Hematopoietic multipotent progenitor cell (in vitro differentiated cells): ENCODE data around the gene TSC22D1. TPM values are rescaled to one million over a fixed set of nuclear protein-coding genes. Genes with fewer than 3 reads are reported as not detected.
A peak's percentile ranks its signal among the peaks of the same experiment; 100 is the strongest.
"Not testable (repeated sequence)": the region's sequence is repeated elsewhere in the genome, so short reads cannot be mapped to it uniquely, and the experiment has no call there.

Source experiments
- DNase-seq, 3 donors: peaks; one replicate each; pipeline ENCODE4 v3.0.0-alpha.2; 2011 to 2015; ENCODE audit warnings: low read depth in 2 of 3, low spot score in 2 of 3
- total RNA-seq: library from RNA; depleted of rRNA; stranded (reverse); fragments of >200 nt; gene quantifications from one replicate; pipeline ENCODE4 v1.2.3, GENCODE V29; 2012

Gene TSC22D1
- total RNA-seq, 1 donor, result 144 TPM

DNA sequence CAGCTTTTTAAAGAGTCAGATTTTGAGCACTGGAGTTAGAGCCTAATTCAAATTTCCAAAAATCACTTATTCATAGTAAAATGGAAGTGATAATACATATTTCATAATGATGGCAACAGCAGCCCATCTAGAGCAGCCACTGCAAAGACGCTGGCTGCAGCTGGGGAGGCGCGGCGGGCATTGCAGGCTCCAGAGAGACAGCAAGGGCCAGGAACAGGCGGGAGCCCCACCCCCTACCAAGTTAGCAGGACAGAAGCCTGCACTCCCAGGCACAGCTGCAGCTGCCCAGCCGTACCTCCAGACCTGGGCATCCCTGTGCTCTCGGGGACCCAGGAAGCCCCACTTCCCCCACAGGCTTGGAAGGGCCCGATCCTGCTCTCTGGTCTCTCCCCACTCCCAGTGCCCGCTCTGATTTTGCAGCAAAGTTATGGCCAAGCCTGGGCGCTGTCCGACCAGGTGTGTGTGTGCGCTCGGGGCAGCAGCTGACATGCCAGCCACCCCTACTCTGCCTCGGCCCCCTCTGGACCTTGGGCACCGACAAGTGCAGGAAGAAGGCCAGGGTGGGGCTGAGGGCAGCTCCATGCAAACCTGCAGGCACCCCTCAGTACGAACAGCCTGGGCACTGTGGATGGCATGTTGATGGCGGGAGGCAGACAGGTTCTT is 117.7 kb downstream of the TSC22D1 start:
- DNase-seq, result no peak

DNA sequence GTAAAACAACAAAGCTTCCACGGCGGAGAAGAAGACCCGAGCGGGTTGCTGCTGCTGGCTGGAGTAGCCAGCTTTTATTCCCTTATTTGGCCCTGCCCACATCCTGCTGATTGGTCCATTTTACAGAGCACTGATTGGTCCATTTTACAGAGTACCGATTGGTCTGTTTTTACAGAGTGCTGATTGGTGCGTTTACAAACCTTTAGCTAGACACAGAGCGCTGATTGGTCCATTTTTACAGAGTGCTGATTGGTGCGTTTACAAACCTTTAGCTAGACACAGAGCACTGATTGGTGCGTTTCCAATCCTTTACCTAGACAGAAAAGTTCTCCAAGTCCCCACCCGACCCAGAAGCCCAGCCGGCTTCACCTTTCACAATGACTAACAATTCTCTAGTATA is 119.9 kb downstream of the TSC22D1 start:
- DNase-seq, result not testable (repeated sequence)

DNA sequence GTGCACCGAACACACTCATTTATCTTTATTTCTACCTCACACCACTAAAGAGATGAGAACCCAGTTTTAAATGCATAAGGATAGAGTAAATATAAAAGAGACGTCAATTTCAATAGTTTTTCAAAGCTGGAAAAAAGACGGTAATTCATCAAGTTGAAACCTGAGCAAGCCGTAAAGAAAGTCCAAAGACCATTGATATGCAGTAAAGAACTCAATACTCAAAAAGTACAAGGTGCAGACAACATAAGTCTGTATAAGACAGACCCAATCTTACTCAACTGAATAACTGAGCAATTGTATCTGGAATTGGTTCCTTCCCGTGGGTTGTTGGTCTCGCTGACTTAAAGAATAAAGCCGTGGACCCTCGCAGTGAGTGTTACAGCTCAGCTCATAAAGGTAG is 120.4 kb downstream of the TSC22D1 start:
- DNase-seq, result no peak

DNA sequence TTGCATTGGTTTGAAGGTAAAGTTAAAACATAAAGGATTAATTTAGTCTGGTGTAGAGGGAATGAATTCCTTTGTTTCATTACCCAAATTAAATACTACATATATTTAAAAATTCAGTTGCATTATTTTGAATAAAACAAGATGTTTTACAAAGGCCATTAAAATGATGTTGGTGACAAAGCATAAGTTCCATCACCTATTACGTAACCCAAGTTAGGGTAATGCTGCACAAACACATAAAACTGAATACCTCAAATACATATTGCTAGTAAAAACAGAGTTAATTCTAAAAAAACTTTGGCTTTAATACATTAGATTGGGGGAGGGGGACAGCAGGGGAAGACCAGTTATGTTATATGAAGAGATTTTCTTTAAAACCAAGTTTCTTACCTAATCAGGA is 122.2 kb downstream of the TSC22D1 start:
- DNase-seq, result no peak

DNA sequence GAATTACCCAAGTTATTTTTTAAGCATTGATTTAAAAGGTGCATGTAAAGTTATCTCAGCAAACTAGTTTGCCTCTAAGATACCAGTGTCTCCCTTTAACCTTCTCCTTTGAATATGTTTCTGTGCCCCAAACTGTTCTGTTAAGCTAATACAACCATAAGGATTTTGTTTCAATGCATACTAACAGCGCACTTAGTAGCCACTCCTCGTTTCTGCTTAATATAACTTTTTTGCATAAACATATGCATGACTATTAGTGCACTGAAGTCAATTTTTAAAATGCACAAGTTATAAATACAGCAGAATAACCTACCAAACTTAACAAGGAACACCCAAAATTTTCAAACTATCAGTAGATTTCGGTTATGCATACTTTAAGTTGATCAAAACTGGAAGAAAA is 123.1 kb downstream of the TSC22D1 start:
- no peak for DNase-seq

DNA sequence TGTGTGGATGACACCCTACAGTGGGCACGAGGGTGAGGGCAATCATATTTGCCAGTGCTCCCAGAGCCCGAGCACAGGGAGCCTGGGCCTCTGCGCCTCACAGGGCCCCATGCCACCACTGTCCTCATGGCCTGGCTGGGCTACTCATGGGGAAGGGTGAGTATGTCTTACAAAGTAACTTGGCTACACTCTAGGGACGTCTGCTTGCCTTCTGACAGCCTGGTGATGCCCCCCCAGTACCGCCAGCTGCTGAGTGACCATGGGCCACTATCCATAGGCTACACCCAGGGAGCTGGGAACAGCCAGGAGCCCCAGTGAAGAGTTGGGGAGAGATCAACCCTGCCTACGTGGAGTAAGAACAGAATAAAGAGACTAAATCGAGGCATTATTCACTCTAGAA is 123.7 kb downstream of the TSC22D1 start:
- no peak for DNase-seq

DNA sequence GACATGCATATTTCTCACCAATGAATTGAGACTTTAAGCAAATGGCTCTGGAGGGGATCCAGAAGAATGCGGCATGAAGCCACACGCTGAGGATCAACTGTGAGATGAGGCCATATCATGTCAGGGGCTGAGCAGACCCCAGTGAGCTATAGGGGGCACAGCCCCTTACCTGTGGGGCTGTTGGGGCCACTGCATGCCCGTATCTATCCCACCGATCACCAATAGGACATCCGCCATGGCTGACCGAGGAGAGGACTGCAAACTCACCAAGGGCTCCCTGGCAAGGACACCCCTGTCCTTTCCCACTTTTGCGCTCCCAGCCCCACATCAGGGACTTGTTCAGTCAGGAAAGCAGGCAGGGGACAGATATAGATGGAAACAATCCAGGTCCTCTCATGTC is 124.5 kb downstream of the TSC22D1 start:
- no peak for DNase-seq

DNA sequence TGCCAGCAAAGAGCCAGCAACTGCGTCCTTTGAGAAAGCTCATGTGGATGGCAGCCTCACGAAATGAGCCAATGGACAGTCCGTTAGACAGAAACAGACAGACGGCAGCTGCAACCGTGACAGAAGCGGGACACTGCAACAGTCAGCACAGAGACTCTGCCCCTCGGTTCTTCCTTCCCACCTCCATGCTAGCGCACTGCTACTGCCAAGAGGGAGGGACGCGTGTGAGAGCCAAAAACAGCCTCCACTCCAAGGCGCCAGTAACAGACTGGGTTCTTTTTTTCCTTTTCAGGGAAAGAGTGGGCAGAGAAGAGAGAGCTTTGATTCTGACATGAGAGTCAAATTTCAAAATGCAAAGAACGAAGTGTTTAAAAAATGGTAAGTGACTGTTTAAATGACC is 125.0 kb downstream of the TSC22D1 start:
- no peak for DNase-seq

DNA sequence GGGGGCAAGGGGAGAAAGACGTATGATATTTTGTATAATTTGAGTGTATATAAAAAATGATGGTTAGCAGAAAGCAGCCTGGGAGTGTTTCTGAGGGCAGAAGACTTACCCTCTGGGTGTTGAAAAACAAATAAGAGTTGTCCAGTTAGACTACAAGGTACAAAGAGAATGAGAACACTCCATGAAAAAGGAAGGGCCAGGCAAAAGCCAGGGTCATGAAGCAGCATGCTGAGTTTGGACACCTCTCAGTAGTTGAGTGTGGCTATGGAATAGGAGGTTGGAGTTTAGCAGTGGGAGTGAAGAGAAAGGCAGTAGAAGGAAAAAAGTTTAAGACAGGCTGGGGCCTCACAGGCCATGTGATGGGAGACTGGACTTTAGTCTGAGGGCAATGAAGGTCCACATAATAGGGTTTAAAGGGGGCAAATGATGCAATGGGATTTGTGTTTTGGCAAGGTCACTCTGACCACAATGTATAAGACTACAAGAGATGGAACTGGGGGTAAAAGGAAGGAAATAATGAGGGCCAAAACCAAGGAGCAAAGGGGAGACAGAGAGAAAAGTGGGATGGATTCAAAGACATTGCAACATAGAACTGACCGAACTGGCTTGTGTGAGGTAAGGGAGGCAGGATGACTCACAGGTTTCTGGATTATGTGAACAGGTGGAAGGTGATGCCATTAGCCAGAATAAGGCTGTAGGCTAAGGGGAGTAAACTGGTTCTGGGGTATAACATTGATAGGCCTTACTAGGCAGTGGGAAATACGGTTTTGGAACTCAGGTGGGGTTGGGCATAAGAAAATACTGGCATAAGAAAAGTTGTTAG is 125.9 kb downstream of the TSC22D1 start:
- no peak for DNase-seq

DNA sequence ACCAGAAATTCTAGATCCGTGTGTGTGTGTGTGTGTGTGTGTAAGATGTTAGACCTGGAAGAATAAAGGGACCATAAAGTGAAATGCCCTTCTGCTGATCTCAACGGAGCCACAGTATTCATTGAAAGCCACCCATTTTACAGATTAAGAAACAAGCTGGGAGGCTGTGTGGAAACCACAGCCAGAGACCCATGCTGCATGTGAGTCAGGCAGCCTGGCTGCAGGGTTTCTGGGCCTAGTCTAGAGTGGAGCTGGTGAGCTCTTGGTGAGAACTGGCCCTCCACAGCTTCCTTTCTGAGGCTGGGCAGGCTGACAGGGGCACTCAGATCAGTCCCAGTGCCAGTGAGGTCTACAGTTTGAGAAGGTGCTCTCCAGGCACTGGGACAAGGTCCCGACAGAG is 127.3 kb downstream of the TSC22D1 start:
- DNase-seq, result no peak

DNA sequence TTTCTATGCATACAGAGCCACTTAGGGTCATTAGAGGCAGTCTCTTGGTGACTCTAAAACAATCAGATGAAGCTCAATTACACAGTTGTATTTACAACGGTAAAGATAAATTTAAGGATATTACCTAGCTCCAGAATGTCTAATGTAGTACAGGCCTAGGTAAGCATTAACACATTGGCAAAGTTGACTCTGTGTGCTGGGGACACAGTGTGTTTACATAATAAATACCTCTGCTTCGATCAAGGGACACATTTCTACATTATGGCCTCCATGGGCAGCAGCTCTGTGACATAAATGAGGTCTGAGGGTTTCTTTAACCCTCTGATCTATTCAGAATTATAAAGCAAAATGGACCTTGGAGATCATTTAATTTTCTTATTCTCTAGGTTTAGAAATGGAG is 127.8 kb downstream of the TSC22D1 start:
- no peak for DNase-seq

DNA sequence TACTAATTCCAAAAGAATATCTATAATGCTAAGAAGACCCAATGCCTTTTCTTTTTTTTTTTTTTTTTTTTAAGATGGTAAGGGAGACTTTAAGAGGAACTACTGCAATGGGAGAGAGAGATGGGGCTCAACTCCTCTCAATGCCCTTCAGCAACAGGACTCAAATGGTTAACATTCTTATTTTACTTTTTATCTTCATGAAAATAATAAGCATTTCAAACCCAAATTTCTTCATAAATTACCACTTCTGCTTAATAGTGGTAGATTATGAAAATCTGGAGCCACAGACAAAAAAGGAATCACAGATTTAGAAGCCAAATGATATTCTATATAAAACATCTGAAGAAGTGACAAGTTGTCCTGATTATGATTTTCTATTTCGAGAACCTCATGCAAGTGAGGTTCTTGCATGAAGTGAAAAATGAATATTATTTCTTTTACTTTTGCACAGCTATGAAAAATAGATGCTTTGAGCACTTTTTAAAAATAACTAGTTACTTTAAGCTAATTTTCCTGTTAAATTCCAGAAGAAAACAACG is 128.3 kb downstream of the TSC22D1 start:
- DNase-seq, result no peak

DNA sequence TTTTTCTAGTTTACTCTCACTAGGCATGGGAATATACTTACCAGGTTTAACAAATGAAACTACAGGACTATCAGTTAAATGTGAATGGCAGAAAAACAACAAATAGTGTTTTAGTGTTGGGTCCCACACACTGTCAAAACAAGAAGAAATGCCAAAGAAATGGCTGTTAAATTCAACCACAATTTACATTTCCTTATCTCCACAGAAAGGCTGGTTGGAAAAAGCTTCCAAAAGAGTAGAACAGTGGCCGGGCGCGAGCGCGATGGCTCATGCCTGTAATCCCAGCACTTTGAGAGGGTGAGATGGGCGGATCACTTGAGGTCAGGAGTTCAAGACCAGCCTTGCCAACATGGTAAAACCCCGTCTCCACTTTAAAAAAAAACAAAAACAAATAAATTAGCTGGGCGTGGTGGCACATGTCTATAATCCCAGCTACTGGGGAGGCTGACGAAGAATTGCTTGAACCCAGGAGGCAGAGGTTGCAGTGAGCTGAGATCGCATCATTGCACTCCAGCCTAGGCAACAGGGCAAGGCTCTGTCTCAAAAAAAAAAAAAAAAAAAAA is 136.0 kb downstream of the TSC22D1 start:
- DNase-seq, result peak in 1 of 3 donors; percentile 18

DNA sequence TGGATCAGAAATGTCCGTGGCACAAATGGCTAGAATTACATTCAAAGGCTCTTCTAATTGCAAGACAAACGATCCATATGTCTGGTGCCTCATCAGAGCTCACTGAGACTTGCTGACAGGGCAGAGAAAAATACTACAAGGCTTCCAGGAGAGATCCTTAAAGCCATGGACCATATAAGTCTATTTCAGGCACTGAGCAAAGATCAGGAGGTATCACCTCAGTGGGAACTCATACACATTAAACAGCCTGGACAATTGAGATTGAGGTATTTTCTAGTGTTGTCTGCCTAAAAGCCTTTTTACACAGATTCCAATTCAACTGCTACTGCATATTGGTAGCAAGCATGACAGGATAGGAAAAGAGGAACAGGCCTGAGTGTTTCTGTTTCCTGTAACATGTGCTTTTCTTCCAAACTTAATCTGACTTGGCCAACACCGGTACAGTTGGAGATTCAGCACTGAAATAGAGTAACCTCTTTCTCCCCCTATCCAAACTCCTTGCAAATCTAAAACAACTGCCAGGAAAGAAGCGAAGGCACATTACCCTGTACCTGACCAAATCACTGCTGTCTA is 136.6 kb downstream of the TSC22D1 start:
- peak in 2 of 3 donors; percentile 56 to 74 for DNase-seq

DNA sequence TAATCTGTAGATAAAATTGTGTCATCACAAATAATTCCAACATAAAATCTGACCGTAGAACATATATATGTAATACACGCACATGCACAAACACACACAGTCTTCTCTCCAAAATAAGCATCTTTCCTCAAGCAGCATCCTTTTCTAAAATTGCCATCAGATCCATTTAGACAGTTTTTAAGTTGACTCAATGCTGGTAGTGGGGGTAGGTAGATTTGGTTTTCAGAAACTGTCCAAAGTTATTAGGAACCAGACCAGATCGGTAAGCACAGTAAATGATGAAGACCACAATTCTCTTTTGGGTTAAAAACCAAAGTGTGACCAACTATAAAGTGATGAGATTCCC is 137.9 kb downstream of the TSC22D1 start:
- no peak for DNase-seq

DNA sequence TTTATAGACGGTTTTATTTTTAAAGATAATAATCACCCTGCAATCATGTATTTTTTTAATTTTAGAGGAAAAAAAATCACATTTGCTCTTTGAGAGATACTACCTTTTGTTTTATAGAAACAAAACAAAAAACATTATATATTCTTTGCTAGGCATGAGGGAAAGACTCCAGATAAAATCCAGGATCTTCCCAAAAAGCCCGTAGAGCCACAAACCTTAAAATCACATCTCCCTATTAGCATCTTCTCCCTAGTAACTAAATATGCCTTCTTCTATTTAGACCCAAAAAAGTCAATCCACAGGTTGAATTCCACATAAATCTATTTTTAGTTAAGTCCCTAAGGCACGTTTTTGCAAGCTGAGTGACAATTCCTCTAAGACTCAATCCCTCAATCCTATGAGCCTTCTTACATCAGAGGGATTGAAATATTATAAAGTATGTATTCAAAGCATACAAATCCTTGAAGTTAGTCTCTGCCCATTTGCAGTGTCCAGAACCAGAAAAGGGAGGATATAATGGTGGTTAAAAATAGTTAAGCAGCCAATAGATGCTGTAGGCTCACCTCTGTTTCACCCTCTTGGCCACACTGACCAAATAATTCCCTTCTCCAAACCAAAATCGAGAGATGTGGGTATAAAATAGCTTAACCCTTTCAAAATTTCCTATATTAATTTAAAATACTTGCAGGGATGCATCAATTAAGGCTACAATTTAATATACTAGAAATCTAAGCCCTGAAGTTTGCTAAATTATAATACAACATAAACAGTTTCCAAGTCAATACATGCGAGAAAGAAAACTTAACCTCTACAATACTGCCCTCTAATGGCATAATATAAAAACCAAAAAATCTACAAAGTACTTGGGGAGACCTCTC is 138.5 kb downstream of the TSC22D1 start:
- DNase-seq, result peak in 2 of 3 donors; percentile 56 to 79

DNA sequence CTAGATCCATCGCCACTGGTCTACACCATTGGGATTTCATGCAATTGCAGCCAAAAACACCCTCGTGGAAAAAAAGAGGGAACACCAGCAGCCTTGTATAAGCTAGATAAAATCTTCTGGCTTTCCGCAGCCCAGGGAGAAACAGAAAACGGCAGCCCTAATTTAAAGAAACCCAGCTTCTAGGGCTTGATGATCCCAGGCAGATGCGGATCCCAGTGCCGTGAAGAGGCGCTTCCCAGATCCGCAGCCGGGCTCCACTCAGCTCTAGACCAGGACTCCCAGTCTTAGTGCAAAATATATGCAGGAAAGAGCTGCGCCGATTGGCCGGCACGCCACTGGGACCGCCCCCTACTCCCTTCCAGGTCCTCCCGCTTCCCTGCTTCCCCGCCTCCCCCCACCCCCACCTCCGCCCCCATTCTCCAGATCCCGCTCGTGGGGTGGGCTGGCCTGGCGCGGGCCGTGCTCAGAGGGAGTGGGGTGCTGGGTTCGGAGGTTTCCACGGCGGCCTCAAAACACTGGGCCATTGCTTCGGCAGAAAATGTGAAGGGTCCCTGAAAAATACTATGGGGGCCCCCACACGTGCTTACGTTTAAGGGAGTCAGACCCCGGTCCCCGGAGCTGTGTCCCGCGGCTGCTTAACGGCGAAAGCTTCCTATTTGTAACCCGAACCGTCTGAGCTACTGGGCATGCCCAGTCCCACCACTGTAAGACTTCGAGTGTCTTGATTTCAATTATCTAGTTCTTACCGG is 139.4 kb downstream of the TSC22D1 start:
- peak in 2 of 3 donors; percentile 82 to 84 for DNase-seq

DNA sequence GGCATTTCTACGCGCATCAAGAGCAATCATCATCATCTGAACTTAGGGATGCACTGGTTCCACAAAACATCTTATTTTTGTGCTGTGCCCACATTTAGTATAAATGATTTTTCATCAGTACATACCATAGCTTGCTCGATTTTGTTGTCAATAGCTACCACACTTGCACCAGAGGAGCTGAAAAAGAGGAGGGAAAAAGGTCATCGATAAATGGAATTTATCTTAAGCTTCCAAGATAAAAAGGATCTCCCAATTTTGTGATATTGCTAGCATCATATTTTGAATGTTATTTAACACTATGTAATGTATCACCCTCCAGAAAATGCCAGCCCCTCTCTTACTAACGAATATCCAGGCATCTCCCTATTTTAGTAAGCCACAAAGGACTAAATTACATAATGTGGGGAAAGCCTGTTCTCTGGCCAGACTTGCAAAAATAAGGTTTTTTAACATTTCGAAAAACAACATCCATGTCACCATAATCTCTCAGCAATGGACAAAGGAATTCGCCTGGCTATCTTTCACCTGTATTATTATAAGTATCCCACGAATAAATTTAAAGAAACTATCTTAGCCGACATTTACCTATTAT is 140.1 kb downstream of the TSC22D1 start:
- DNase-seq, result no peak
